Upper lobe of left lung (tissue), 6 donors: ENCODE data around the gene BABAM2. TPM values are rescaled to one million over a fixed set of nuclear protein-coding genes. Genes with fewer than 3 reads are reported as not detected.
A peak's percentile ranks its signal among the peaks of the same experiment; 100 is the strongest.

ENCODE experiments used
- ATAC-seq, 2 donors: fragments of 200-7000 bp; cut with Tn5 transposase; one replicate each; pipeline ENCODE4 v1.9.1; 2022; ENCODE audit warnings: mild to moderate bottlenecking in 2 of 2, moderate library complexity in 2 of 2; ENCODE audit not compliant: low FRiP score in 2 of 2
- DNase-seq, 2 donors: peaks; one replicate each; pipeline ENCODE4 v3.0.0-alpha.2; 2019 to 2020
- H3K27ac ChIP-seq, 4 donors: fragments of 200-600 bp; sonication (generic); one replicate each; pipeline ENCODE4 v1.5.1; 2016 to 2019
- H3K27me3 ChIP-seq, 4 donors: fragments of 200-600 bp; sonication (generic); one replicate each; pipeline ENCODE4 v1.5.1; 2017 to 2019
- H3K36me3 ChIP-seq, 4 donors: fragments of 200-600 bp; sonication (generic); one replicate each; pipeline ENCODE4 v1.5.1; 2016 to 2019
- H3K4me1 ChIP-seq, 4 donors: fragments of 200-600 bp; sonication (generic); one replicate each; pipeline ENCODE4 v1.5.1; 2018 to 2019
- H3K4me3 ChIP-seq, 4 donors: fragments of 200-600 bp; sonication (generic); one replicate each; pipeline ENCODE4 v1.5.1; 2017 to 2019; ENCODE audit warnings: mild to moderate bottlenecking in 2 of 4, moderate library complexity in 1 of 4
- H3K9me3 ChIP-seq, 4 donors: fragments of 200-600 bp; sonication (generic); one replicate each; pipeline ENCODE4 v1.5.1; 2018 to 2019
- EP300 ChIP-seq, 4 donors: sonication (generic); formaldehyde crosslinking; IDR thresholded peaks; one replicate each; pipeline ENCODE4 v1.5.1; 2017; ENCODE audit warnings: antibody characterized with exemption in 4 of 4, control low read depth in 2 of 4
- POLR2A ChIP-seq, 4 donors: fragments of 450-650 bp; IDR thresholded peaks; one replicate each; pipeline ENCODE4 v1.5.1; 2016 to 2017; ENCODE audit warnings: antibody characterized with exemption in 4 of 4, mild to moderate bottlenecking in 2 of 4
- POLR2AphosphoS5 ChIP-seq, 2 donors: sonication (generic); formaldehyde crosslinking; IDR thresholded peaks; one replicate each; pipeline ENCODE4 v1.5.1; 2017; ENCODE audit warnings: antibody characterized with exemption in 2 of 2
- WGBS, 2 donors: methylation state at CpG; one replicate each; pipeline ENCODE4 v1.1.5; 2017 to 2018; 5-methylcytosine and 5-hydroxymethylcytosine counted together
- total RNA-seq, 6 donors: library from RNA; depleted of rRNA in 4 of 6; stranded (reverse); fragments of >200 nt in 4 of 6; gene quantifications; one replicate each; pipeline versions ENCODE4 v1.1.0 to v1.2.1, GENCODE V29; 2016 to 2021
- TF ChIP-seq, protein P1 (sequence below), 6 experiments: fragments of 450-650 bp in 4 of 6; fragments of 200-600 bp in 2 of 6; sonication (generic) in 2 of 6; IDR thresholded peaks; one replicate each; pipeline ENCODE4 v1.5.1; 2016 to 2019; ENCODE audit warnings: antibody characterized with exemption in 6 of 6
- donor health status: DM: no; HTN: no; CAD: no; lungs with moderate emphysema.
- donor health status: DM: no; HTN: yes; CAD: no; lungs with severe emphysema.

Gene BABAM2
- total RNA-seq, 6 donors from 2014 or later: 23.0 to 44.0 (median 38.2) TPM

DNA sequence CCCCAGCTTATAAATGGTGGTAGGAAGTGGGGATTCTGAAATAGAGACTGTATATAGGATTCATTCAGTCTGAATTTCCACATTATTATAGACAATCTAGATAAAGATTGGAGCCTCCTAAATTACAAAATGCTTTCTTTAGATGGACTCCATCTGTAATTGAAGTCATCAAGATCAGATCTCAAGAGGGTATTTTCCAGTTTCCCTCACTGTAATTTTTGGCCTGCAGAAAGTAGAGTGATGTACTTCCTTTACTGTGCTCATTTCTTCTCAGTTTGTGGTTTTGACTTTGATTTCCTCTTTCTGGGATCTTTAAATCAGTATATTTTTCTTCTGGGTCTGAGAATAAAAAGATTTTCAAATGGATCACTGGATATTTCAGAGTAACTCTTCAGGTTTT, 7.2 kb downstream of the BABAM2 start:
- Histone ChIP-seq H3K36me3 (peaks cover 0 to 24% (median 1%) of the 10 kb centered on the region in 4 donors), H3K27me3 (no peaks in the 10 kb centered on the region), H3K4me1 (peaks cover 5 to 8% (median 6%) of the 10 kb centered on the region in 4 donors), H3K27ac (no peak overlapping the region), H3K4me3 (no peak overlapping the region), H3K9me3 (no peaks in the 10 kb centered on the region)
- DNase-seq: no peak
- ATAC-seq: peak in 1 of 2 donors; percentile 47
- TF ChIP-seq, protein P1, sequence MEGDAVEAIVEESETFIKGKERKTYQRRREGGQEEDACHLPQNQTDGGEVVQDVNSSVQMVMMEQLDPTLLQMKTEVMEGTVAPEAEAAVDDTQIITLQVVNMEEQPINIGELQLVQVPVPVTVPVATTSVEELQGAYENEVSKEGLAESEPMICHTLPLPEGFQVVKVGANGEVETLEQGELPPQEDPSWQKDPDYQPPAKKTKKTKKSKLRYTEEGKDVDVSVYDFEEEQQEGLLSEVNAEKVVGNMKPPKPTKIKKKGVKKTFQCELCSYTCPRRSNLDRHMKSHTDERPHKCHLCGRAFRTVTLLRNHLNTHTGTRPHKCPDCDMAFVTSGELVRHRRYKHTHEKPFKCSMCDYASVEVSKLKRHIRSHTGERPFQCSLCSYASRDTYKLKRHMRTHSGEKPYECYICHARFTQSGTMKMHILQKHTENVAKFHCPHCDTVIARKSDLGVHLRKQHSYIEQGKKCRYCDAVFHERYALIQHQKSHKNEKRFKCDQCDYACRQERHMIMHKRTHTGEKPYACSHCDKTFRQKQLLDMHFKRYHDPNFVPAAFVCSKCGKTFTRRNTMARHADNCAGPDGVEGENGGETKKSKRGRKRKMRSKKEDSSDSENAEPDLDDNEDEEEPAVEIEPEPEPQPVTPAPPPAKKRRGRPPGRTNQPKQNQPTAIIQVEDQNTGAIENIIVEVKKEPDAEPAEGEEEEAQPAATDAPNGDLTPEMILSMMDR (IDR thresholded peaks at IDR 0.05): no peak
- TF ChIP-seq EP300 (IDR thresholded peaks at IDR 0.05): no peak
- TF ChIP-seq POLR2AphosphoS5 (IDR thresholded peaks at IDR 0.05): no peak
- no peak for TF ChIP-seq POLR2A (IDR thresholded peaks at IDR 0.05)

GRCh38 chr2:27901234-27901633, 10.7 kb downstream of the BABAM2 start:
- Histone ChIP-seq H3K9me3 (no peaks in the 10 kb centered on the region), H3K27ac (no peak overlapping the region), H3K4me1 (peaks cover 0 to 4% (median under 1%) of the 10 kb centered on the region in 4 donors), H3K4me3 (no peak overlapping the region), H3K36me3 (peaks cover 0 to 17% (median under 1%) of the 10 kb centered on the region in 4 donors), H3K27me3 (no peaks in the 10 kb centered on the region)
- no peak for DNase-seq
- no peak for ATAC-seq
- TF ChIP-seq EP300 (IDR thresholded peaks at IDR 0.05) (no peak), POLR2AphosphoS5 (IDR thresholded peaks at IDR 0.05) (no peak), POLR2A (IDR thresholded peaks at IDR 0.05) (no peak)
- TF ChIP-seq, protein P1 (IDR thresholded peaks at IDR 0.05): no peak
- 77 to 87% methylated on average over 1 of the region's 1 CpG for WGBS, 2 donors

DNA sequence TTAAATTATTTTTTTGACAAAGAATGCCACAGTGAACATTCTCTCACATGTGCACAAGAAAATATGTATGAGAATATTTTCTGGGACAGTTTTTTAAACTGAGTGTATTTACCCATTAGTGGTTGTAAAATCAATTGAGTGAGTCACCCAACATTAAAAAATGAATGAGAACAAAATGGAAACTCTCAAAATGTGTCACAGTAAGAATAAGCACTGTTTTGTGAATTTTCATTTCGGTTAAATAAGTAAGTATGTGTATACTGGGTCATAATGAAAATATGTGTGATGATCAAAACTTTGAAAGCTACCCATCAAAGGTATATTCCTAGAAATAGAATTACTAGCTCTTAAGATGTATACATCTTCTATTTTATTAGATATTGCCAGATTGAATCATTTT, 11.6 kb downstream of the BABAM2 start:
- Histone ChIP-seq H3K4me3 (no peak overlapping the region), H3K9me3 (no peaks in the 10 kb centered on the region), H3K27ac (no peak overlapping the region), H3K27me3 (no peaks in the 10 kb centered on the region), H3K36me3 (peaks cover 0 to 9% (median 0%) of the 10 kb centered on the region in 4 donors), H3K4me1 (peaks cover 0 to 4% (median 2%) of the 10 kb centered on the region in 4 donors)
- ATAC-seq (no peak), DNase-seq (no peak)
- no peak for TF ChIP-seq EP300 (IDR thresholded peaks at IDR 0.05)
- TF ChIP-seq, protein P1 (IDR thresholded peaks at IDR 0.05): no peak
- no peak for TF ChIP-seq POLR2A (IDR thresholded peaks at IDR 0.05)
- TF ChIP-seq POLR2AphosphoS5 (IDR thresholded peaks at IDR 0.05): no peak
- WGBS, 2 donors: 91 to 97% methylated on average over 1 of the region's 1 CpG

GRCh38 chr2:27903018-27903417, 12.5 kb downstream of the BABAM2 start:
- H3K27me3 ChIP-seq: no peaks in the 10 kb centered on the region
- H3K4me1 ChIP-seq: peaks cover 0 to 4% (median 2%) of the 10 kb centered on the region in 4 donors
- H3K36me3 ChIP-seq: peaks cover 0 to 9% (median 0%) of the 10 kb centered on the region in 4 donors
- no peaks in the 10 kb centered on the region for H3K9me3 ChIP-seq
- H3K27ac ChIP-seq: no peak overlapping the region
- no peak for ATAC-seq
- WGBS, 2 donors: 71 to 72% methylated on average over 2 of the region's 2 CpGs
- DNase-seq: no peak
- TF ChIP-seq EP300 (IDR thresholded peaks at IDR 0.05): no peak
- TF ChIP-seq POLR2AphosphoS5 (IDR thresholded peaks at IDR 0.05): no peak
- TF ChIP-seq, protein P1 (IDR thresholded peaks at IDR 0.05): no peak
- no peak for TF ChIP-seq POLR2A (IDR thresholded peaks at IDR 0.05)
- H3K4me3 ChIP-seq: no peak overlapping the region
